H1 (cell line): ENCODE data around the gene SLC23A3. TPM values are rescaled to one million over a fixed set of nuclear protein-coding genes. Genes with fewer than 3 reads are reported as not detected.

Experiments
- EP300 ChIP-seq, 2 experiments: IDR thresholded peaks; 1 replicate in 1 of 2; 2 replicates in 1 of 2; pipeline ENCODE4 v1.6.1; 2011 to 2012; ENCODE audit warnings: low read depth in 2 of 2, low read length in 2 of 2, mild to moderate bottlenecking in 2 of 2, borderline replicate concordance in 1 of 2, inconsistent platforms in 1 of 2, moderate library complexity in 1 of 2
- HDAC2 ChIP-seq, 2 experiments: fragments of 300-600 bp in 1 of 2; sonication (generic) in 1 of 2; IDR thresholded peaks; 2 replicates each; pipeline ENCODE4 v1.6.1; 2011 to 2012; ENCODE audit warnings: low read depth in 2 of 2, low read length in 2 of 2, mild to moderate bottlenecking in 2 of 2, moderate library complexity in 2 of 2, borderline replicate concordance in 1 of 2, inconsistent platforms in 1 of 2
- KDM5A ChIP-seq: fragments of 200-600 bp; IDR thresholded peaks from 2 replicates; pipeline ENCODE4 v1.7.1; 2012; ENCODE audit warnings: mild to moderate bottlenecking, low read length, inconsistent platforms, mixed read lengths
- NRF1 ChIP-seq: IDR thresholded peaks from 2 replicates; pipeline ENCODE4 v1.6.1; 2011; ENCODE audit warnings: mild to moderate bottlenecking, low read depth, low read length, improper control_type of control experiment
- RNF2 ChIP-seq: fragments of 200-900, 300-1000 bp; sonication (generic); IDR thresholded peaks from 2 replicates; pipeline ENCODE4 v1.7.1; 2016; ENCODE audit warnings: borderline replicate concordance, low read depth, mild to moderate bottlenecking, antibody characterized with exemption, low read length; ENCODE audit not compliant: poor library complexity, severe bottlenecking; ENCODE audit errors: missing control alignments
- SIN3A ChIP-seq, 2 experiments: IDR thresholded peaks in 1 of 2; conservative IDR thresholded peaks in 1 of 2; 2 replicates each; pipeline ENCODE4 v1.6.1; 2011 to 2012; ENCODE audit warnings: low read length in 2 of 2, improper control_type of control experiment in 1 of 2, low read depth in 1 of 2, mild to moderate bottlenecking in 1 of 2
- SP2 ChIP-seq: IDR thresholded peaks from 2 replicates; pipeline ENCODE4 v1.6.1; 2012; ENCODE audit warnings: mild to moderate bottlenecking, low read length, inconsistent platforms
- SRF ChIP-seq: IDR thresholded peaks from 2 replicates; pipeline ENCODE4 v1.6.1; 2011; ENCODE audit warnings: mild to moderate bottlenecking, low read depth, low read length, moderate library complexity
- TEAD4 ChIP-seq: IDR thresholded peaks from 2 replicates; pipeline ENCODE4 v1.6.1; 2012; ENCODE audit warnings: low read depth, low read length, inconsistent platforms, mixed read lengths
- polyA plus RNA-seq, 7 experiments: library from polyadenylated mRNA; depleted of rRNA in 3 of 7; stranded (reverse) in 5 of 7; unstranded in 2 of 7; fragments of >200 nt in 5 of 7; fragments of 200-250 nt in 2 of 7; gene quantifications; 1 replicate in 5 of 7; 2 replicates in 1 of 7; 4 replicates in 1 of 7; pipeline versions ENCODE4 v1.2.1 to v1.2.3, GENCODE V29; 2011 to 2013; ENCODE audit warnings: missing spikeins in 2 of 7, mixed read lengths in 2 of 7
- total RNA-seq: library from RNA; stranded (reverse); fragmentation: NEBNext Ultra II Directional; extraction: Animal tissue kit (Norgen Biotek cat#: 25700); gene quantifications from 2 replicates; pipeline ENCODE4 v1.2.1, GENCODE V29; 2021
- TF ChIP-seq, protein P1 (sequence below): IDR thresholded peaks from 2 replicates; pipeline ENCODE4 v1.6.1; 2012; ENCODE audit warnings: low read length, inconsistent platforms

The SLC23A3 gene
- total and polyA plus RNA-seq, 2 of the 8 experiments (the other 6 are each of a cell fraction or from before 2014, with no cell fraction given), result 0.35 to 0.84 TPM

DNA sequence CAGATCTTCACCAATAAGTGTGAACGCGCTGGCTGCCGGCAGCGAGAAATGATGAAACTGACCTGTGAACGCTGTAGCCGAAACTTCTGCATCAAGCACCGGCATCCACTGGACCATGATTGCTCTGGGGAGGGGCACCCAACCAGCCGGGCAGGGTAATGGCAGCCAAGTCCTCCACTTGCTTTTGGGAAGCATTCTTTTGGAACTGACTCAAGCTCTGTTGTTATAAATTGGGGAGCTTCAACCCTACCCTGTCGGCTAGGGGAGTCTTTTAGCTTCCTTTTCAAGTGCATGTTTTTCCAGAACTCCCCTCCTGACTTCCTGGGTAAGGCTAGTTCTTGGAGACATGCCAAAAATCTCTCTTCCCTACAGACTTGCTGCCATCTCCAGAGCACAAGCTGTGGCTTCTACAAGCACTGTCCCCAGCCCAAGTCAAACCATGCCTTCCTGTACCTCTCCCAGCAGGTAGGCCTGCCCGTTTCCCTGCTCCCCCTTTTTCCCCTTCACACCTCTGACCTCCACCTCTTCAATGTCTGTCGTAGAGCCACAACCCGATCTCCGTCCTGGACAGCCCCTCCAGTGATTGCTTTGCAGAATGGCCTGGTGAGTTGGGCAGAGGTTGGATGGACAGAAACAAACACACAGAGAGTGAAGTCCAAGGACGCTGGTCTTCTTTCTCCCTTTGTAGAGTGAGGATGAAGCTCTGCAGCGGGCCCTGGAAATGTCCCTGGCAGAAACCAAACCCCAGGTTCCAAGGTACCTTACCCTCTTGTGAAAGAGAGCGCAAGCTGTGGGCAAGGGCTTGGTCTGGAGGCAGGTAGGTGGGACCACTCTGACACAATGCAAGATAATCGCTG is 38.3 kb upstream of the SLC23A3 start (continued):
- TF ChIP-seq, protein P1, sequence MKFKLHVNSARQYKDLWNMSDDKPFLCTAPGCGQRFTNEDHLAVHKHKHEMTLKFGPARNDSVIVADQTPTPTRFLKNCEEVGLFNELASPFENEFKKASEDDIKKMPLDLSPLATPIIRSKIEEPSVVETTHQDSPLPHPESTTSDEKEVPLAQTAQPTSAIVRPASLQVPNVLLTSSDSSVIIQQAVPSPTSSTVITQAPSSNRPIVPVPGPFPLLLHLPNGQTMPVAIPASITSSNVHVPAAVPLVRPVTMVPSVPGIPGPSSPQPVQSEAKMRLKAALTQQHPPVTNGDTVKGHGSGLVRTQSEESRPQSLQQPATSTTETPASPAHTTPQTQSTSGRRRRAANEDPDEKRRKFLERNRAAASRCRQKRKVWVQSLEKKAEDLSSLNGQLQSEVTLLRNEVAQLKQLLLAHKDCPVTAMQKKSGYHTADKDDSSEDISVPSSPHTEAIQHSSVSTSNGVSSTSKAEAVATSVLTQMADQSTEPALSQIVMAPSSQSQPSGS, result no peak
- TF ChIP-seq NRF1 (no peak), KDM5A (no peak), HDAC2 (IDR thresholded peaks at IDR 0.05; ENCODE audit: borderline replicate concordance in 1 of 2, low read depth in 2 of 2, low read length in 2 of 2) (no peak), SIN3A (conservative IDR thresholded peaks at IDR 0.05 in 1 of 2, IDR thresholded peaks at IDR 0.05 in 1 of 2; ENCODE audit: low read depth in 1 of 2, low read length in 2 of 2) (no peak), RNF2 (no peak), SP2 (no peak), SRF (no peak), TEAD4 (no peak), EP300 (IDR thresholded peaks at IDR 0.05; ENCODE audit: borderline replicate concordance in 1 of 2, low read depth in 2 of 2, low read length in 2 of 2) (no peak)
